T-helper 17 cell (primary cell): Measurements from ENCODE around the gene NEIL1. TPM values are rescaled to one million over a fixed set of nuclear protein-coding genes. Genes with fewer than 3 reads are reported as not detected.
"Not testable (repeated sequence)": the region's sequence is repeated elsewhere in the genome, so short reads cannot be mapped to it uniquely, and the experiment has no call there.

Source experiments
- ATAC-seq: fragments of 150-1000 bp; cut with Tn5 transposase; 2 replicates; pipeline ENCODE4 v1.10.0; 2021; ENCODE audit warnings: mild to moderate bottlenecking, moderate library complexity
- DNase-seq, 3 donors: peaks; one replicate each; pipeline versions ENCODE4 v3.0.0 to v3.0.0-alpha.2; 2020 to 2021
- H3K9me3 ChIP-seq: one replicate; pipeline ENCODE4 v1.7.0; 2013; ENCODE audit warnings: low read length, mild to moderate bottlenecking; ENCODE audit not compliant: control insufficient read depth, poor library complexity, severe bottlenecking
- H3K27ac Mint-ChIP-seq: one replicate; pipeline ENCODE4 v1.8.0; 2022; ENCODE audit warnings: mild to moderate bottlenecking, moderate library complexity, mixed read lengths
- H3K27me3 Mint-ChIP-seq: one replicate; pipeline ENCODE4 v1.8.0; 2022; ENCODE audit warnings: mixed read lengths
- H3K36me3 Mint-ChIP-seq: one replicate; pipeline ENCODE4 v1.8.0; 2022; ENCODE audit warnings: low read depth, mixed read lengths
- H3K4me1 Mint-ChIP-seq: one replicate; pipeline ENCODE4 v1.8.0; 2022; ENCODE audit warnings: mild to moderate bottlenecking, mixed read lengths
- H3K4me3 Mint-ChIP-seq: one replicate; pipeline ENCODE4 v1.8.0; 2022; ENCODE audit warnings: mild to moderate bottlenecking, moderate library complexity, mixed read lengths
- total RNA-seq, 4 donors: library from RNA in 2 of 4; stranded (reverse) in 2 of 4; gene quantifications; one replicate each; pipeline ENCODE4 v1.2.3 and lab custom pipeline; 2022 to 2026

Gene NEIL1
- total RNA-seq, 2 donors from 2014 or later: 31.6 to 45.0 TPM

DNA sequence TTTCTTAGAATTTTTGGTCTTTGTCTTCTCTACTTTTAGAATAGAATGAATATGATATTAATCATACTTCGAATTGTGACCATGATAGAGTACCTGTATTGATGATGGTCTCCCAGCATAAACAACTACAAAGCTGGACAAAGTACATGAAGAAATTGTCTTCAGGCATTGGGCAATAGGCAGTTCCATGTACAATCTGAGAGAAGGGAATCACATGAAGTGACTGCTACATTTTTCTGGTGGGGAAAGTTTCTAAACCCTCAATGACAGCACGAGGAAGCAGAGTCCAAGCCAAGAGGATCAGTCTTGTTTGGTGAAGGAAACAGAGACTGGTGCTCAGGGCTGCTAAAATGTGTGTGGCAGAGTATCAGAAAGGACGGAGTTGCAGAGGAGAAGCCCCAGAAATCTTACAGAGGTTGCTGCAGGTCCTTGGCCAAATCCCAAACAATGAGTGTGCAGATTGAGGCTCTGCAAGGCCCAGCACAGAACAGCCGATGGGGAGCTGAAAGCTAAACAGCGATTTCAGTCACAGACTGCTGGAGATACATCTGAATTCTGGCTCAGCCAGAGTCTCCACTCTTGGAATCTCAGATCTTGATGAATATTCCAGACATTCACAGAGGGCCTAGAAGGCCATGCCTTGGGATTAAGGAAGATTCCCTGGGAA lies 27.5 kb upstream of the NEIL1 start:
- ATAC-seq, H3K4me3 Mint-ChIP-seq, H3K27me3 Mint-ChIP-seq, H3K27ac Mint-ChIP-seq, DNase-seq, H3K9me3 ChIP-seq, H3K36me3 Mint-ChIP-seq, H3K4me1 Mint-ChIP-seq: not testable (repeated sequence)

GRCh38 chr15:75321711-75322110 lies 25.1 kb upstream of the NEIL1 start:
- H3K27ac Mint-ChIP-seq: no peak overlapping the region
- H3K27me3 Mint-ChIP-seq: no peaks in the 10 kb centered on the region
- H3K4me1 Mint-ChIP-seq: no peaks in the 10 kb centered on the region
- no peaks in the 10 kb centered on the region for H3K9me3 ChIP-seq
- DNase-seq (no peak), ATAC-seq (no peak)
- peaks cover 3% of the 10 kb centered on the region for H3K36me3 Mint-ChIP-seq
- peak overlapping the region; percentile 33 for H3K4me3 Mint-ChIP-seq

DNA sequence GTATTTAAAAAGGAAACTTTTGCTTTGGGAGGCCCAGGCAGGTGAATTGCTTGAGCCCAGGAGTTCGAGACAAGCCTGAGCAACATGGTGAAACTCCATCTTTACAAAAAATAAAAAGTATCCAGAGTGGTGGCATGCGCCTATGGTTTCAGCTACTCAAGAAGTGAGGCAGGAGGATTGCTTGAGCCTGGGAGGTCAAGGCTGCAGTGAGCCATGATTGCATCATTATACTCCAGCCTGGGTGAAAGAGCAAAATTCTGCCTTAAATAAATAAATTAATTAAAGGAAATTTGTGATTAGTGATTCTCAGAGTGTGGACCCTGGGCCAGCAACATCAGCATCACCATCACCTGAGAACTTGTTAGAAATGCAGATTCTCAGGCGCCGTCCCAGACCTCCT lies 20.9 kb upstream of the NEIL1 start:
- no peak overlapping the region for H3K27ac Mint-ChIP-seq
- DNase-seq (no peak), ATAC-seq (no peak)
- peaks cover 5% of the 10 kb centered on the region for H3K36me3 Mint-ChIP-seq
- peaks cover 4% of the 10 kb centered on the region for H3K4me1 Mint-ChIP-seq
- H3K4me3 Mint-ChIP-seq: no peak overlapping the region
- peaks cover 5% of the 10 kb centered on the region for H3K27me3 Mint-ChIP-seq
- H3K9me3 ChIP-seq: no peaks in the 10 kb centered on the region

DNA sequence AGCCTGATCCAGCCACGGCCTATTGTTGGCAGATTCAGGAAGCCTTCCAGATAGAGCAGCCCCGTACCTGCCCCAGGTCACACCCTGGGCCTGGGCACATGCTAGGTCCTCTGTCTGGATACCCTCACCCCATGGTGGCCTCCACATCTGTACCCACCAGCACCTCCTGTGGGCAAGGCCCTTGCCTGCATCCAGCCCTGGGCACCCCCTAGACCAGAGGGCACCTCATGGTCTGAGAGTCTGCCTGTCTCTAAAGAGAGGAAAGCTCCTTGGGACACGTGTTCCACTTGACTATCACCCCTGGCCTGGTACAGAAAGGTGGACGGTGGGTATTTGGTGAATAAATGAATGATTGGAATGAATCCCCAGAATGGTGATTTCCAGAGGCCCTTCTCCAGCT lies 19.8 kb upstream of the NEIL1 start:
- ATAC-seq (no peak), DNase-seq (no peak)
- no peak overlapping the region for H3K4me3 Mint-ChIP-seq
- no peak overlapping the region for H3K27ac Mint-ChIP-seq
- H3K9me3 ChIP-seq: no peaks in the 10 kb centered on the region
- H3K4me1 Mint-ChIP-seq: peaks cover 5% of the 10 kb centered on the region
- peaks cover 5% of the 10 kb centered on the region for H3K27me3 Mint-ChIP-seq
- H3K36me3 Mint-ChIP-seq: peaks cover 2% of the 10 kb centered on the region

DNA sequence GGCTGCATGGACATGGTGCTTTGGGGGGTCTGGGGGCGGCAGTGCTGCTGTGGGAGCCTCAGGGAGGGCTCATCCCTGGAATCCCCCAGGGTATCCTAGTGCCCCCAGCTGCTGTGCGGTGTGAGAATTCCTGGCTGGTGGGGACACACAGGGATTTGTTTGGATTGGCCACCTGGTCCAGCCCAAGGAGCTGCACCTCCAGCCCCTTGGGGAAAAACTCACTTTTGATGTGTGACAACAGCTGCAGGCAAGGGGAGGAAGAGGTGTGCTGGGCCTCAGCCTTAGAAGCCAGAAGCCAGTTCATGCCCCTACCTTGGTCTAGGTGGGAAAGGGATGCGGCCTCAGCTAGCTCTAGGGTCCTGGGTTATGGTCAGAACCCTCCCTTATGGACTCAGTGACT lies 19.3 kb upstream of the NEIL1 start:
- Mint-ChIP-seq H3K36me3 (peaks cover 2% of the 10 kb centered on the region), H3K4me3 (no peak overlapping the region), H3K4me1 (peaks cover 6% of the 10 kb centered on the region), H3K27me3 (peaks cover 5% of the 10 kb centered on the region), H3K27ac (no peak overlapping the region)
- no peak for ATAC-seq
- H3K9me3 ChIP-seq: no peaks in the 10 kb centered on the region
- DNase-seq: no peak

- Mint-ChIP-seq H3K27me3 (peaks cover 5% of the 10 kb centered on the region), H3K4me1 (peaks cover 6% of the 10 kb centered on the region), H3K36me3 (peaks cover 2% of the 10 kb centered on the region), H3K4me3 (no peak overlapping the region), H3K27ac (no peak overlapping the region)
- no peak for ATAC-seq
- H3K9me3 ChIP-seq: no peaks in the 10 kb centered on the region
- DNase-seq: no peak
These were observed 18.1 kb upstream of the NEIL1 start for GRCh38 chr15:75328493-75329314.

DNA sequence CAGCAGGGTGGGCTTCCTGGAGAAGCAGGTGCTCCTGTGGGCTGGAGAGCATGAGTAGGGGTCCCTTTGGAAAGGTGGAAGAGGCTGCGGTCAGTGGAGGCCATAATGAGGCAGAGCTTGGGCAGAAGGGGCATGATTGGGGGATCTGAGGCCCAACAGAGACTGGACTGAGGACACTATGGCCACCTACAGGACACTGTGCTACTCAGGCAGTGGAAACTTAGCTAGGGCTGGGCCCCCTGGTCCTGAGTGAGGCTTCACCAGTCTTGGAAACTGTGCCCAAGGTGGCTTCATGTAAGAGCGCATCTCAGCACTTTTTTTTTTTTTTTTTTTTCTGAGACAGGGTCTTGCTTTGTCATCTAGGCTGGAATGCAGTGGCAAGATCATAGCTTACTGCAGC lies 17.3 kb upstream of the NEIL1 start:
- ATAC-seq (no peak), DNase-seq (no peak)
- Mint-ChIP-seq H3K4me3 (no peak overlapping the region), H3K27ac (no peak overlapping the region), H3K4me1 (peaks cover 6% of the 10 kb centered on the region), H3K27me3 (peaks cover 5% of the 10 kb centered on the region), H3K36me3 (peaks cover 2% of the 10 kb centered on the region)
- no peaks in the 10 kb centered on the region for H3K9me3 ChIP-seq

GRCh38 chr15:75332093-75332492 lies 14.7 kb upstream of the NEIL1 start:
- H3K9me3 ChIP-seq, ATAC-seq, H3K4me3 Mint-ChIP-seq, DNase-seq, H3K27me3 Mint-ChIP-seq, H3K36me3 Mint-ChIP-seq, H3K27ac Mint-ChIP-seq: not testable (repeated sequence)
- peaks cover 19% of the 10 kb centered on the region for H3K4me1 Mint-ChIP-seq

DNA sequence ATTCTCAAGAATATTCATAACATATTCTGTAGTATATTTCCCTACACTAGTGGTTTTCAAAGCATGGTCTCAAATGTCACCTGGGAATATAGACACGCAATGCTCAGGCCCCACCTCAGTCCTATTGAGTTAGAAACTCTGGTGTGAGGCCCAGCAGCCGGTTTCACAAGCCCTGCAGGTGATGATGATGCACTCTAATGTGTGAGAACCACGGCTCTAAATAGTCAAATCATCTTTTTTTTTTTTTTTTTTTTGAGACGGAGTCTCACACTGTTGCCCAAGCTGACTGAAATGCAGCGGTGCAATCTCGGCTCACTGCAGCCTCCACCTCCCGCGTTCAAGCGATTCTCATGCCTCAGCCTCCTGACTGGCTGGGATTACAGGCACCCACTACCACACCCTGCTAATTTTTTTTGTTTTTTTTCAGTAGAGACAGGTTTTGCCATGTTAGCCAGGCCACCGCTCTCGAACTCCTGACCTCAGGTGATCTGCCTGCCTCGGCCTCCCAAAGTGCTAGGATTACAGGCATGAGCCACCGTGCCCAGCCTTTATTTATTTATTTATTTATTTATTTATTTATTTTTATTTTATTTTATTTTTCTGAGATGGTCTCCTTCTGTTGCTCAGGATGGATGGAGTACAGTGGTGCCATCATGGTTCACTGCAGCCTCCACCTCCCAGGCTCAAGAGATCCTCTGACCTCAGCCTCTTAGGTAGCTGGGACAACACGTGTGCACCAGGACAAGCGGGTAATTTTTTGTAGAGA lies 13.0 kb upstream of the NEIL1 start:
- not testable (repeated sequence) for H3K27ac Mint-ChIP-seq, ATAC-seq, H3K27me3 Mint-ChIP-seq, H3K9me3 ChIP-seq, H3K36me3 Mint-ChIP-seq, DNase-seq, H3K4me3 Mint-ChIP-seq
- peaks cover 20% of the 10 kb centered on the region for H3K4me1 Mint-ChIP-seq

DNA sequence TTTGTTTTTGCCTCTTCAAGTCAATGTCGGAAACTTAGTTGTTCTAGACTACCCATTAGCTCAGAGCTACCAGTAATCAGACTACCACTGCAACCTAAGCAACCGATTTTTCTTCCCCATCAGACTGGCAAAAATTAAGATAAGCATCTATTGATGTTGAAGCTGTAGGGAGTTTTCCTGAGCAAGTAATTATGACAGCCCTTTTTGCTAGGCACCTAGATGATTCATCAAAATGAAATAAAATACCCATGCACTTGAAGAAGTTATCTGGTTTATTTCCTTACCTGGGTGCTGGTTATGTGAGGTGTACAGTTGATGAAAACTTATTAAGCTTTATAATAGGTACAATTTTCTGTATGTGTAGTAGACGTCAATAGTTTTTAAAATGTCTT lies 11.5 kb upstream of the NEIL1 start:
- H3K27ac Mint-ChIP-seq: peak overlapping the region; percentile 93
- H3K4me1 Mint-ChIP-seq: peaks cover 22% of the 10 kb centered on the region
- no peaks in the 10 kb centered on the region for H3K27me3 Mint-ChIP-seq
- H3K4me3 Mint-ChIP-seq: peak overlapping the region; percentile 94
- ATAC-seq: no peak
- H3K36me3 Mint-ChIP-seq: no peaks in the 10 kb centered on the region
- DNase-seq: no peak
- no peaks in the 10 kb centered on the region for H3K9me3 ChIP-seq

- H3K9me3 ChIP-seq: no peaks in the 10 kb centered on the region
- Mint-ChIP-seq H3K27me3 (no peaks in the 10 kb centered on the region), H3K4me1 (peaks cover 22% of the 10 kb centered on the region), H3K27ac (peak within 1 kb of the TSS; percentile 93), H3K36me3 (no peaks in the 10 kb centered on the region), H3K4me3 (peak within 1 kb of the TSS; percentile 94)
- ATAC-seq (peak; percentile 84), DNase-seq (peak; percentile 38 to 55 (median 50))
These were observed 11.0 kb upstream of the NEIL1 start, which contains the start of gene COMMD4 for GRCh38 chr15:75335705-75336355. COMMD4 (plus strand) TSS chr15:75336063; CDS start chr15:75336090, 27 bp downstream.

DNA sequence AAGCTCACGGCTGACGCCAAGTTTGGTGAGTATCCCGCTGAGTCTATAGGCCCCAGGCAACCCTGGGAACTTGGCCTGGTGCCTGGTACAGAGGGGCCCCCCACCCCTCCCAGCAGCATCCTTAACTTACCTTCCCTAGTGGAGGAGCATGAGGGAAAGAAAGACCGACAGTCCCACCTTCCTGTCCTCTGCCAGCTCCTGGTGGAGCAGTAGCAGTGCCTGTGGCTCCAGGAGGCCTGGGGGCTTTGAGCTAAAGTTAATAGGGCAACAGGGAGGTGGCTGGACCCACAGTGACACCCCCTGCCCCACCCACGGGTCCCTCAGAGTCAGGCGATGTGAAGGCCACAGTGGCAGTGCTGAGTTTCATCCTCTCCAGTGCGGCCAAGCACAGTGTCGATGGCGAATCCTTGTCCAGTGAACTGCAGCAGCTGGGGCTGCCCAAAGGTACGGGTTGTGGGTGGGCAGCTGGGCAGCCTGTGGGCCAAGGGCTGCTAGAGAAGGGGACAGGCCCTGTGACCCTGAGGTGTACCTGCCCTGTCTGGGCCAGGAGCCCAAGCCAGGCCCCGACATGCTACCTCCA lies 8.1 kb upstream of the NEIL1 start:
- Mint-ChIP-seq H3K36me3 (no peaks in the 10 kb centered on the region), H3K27ac (no peak overlapping the region), H3K4me1 (peaks cover 22% of the 10 kb centered on the region), H3K27me3 (no peaks in the 10 kb centered on the region), H3K4me3 (no peak overlapping the region)
- H3K9me3 ChIP-seq: no peaks in the 10 kb centered on the region
- no peak for ATAC-seq
- no peak for DNase-seq
